GM21529 (cell line): ENCODE results near the gene LITAF.

Experiments used
- ATAC-seq: cut with Tn5 transposase; IDR thresholded peaks from one replicate; pipeline ENCODE4 v1.9.1; 2021; ENCODE audit not compliant: unreplicated experiment

LITAF gene

GRCh38 chr16:11586856-11587642, at the start of gene LITAF:
LITAF (minus strand) TSS chr16:11586919; CDS start chr16:11556730, 30,189 bp downstream.
- ATAC-seq: peak; percentile 49

- no peak for ATAC-seq
Measured at GRCh38 chr16:11636172-11636721, 49.5 kb upstream of the LITAF start.

- no peak for ATAC-seq
Measured at GRCh38 chr16:11635679-11636171, 49.0 kb upstream of the LITAF start.

GRCh38 chr16:11635113-11635652, 48.5 kb upstream of the LITAF start:
- ATAC-seq: no peak

- no peak for ATAC-seq
Measured at GRCh38 chr16:11634312-11634711, 47.6 kb upstream of the LITAF start.

GRCh38 chr16:11633113-11633512, 46.4 kb upstream of the LITAF start:
- no peak for ATAC-seq

GRCh38 chr16:11632455-11632939, 45.8 kb upstream of the LITAF start:
- ATAC-seq: no peak

GRCh38 chr16:11631214-11631613, 44.5 kb upstream of the LITAF start:
- ATAC-seq: no peak

- no peak for ATAC-seq
Measured at GRCh38 chr16:11630768-11631056, 44.0 kb upstream of the LITAF start.

- no peak for ATAC-seq
Measured at GRCh38 chr16:11630046-11630767, 43.5 kb upstream of the LITAF start.

GRCh38 chr16:11629071-11630030, 42.6 kb upstream of the LITAF start:
- ATAC-seq: no peak

- no peak for ATAC-seq
Measured at GRCh38 chr16:11627822-11628457, 41.2 kb upstream of the LITAF start.

- ATAC-seq: no peak
Measured at GRCh38 chr16:11627292-11627663, 40.6 kb upstream of the LITAF start.

- ATAC-seq: no peak
Measured at GRCh38 chr16:11626657-11627291, 40.1 kb upstream of the LITAF start.

- no peak for ATAC-seq
Measured at GRCh38 chr16:11625769-11626168, 39.0 kb upstream of the LITAF start.

- ATAC-seq: no peak
Measured at GRCh38 chr16:11624636-11625607, 38.2 kb upstream of the LITAF start.

- ATAC-seq: no peak
Measured at GRCh38 chr16:11624205-11624604, 37.5 kb upstream of the LITAF start.

GRCh38 chr16:11621920-11622651, 35.4 kb upstream of the LITAF start:
- ATAC-seq: no peak
